Activated naive CD4-positive, alpha-beta T cell treated with anti-CD3 and anti-CD28 coated beads, Interleukin-2, amount 50 U/mL, for 72 hours (primary cell): ENCODE results near the gene LGR5. TPM values are rescaled to one million over a fixed set of nuclear protein-coding genes. Genes with fewer than 3 reads are reported as not detected.
"Not testable (repeated sequence)": the region's sequence is repeated elsewhere in the genome, so short reads cannot be mapped to it uniquely, and the experiment has no call there.

Source experiments
- ATAC-seq, 2 donors: fragments of 150-1000 bp; cut with Tn5 transposase; 2 replicates each; pipeline ENCODE4 v1.10.0; 2021; ENCODE audit warnings: mild to moderate bottlenecking in 2 of 2, moderate library complexity in 2 of 2
- DNase-seq, 2 donors: peaks; one replicate each; pipeline ENCODE4 v3.0.0; 2021 to 2022; ENCODE audit warnings: low spot score in 2 of 2
- H3K27ac Mint-ChIP-seq, 2 donors: one replicate each; pipeline ENCODE4 v1.8.0; 2022; ENCODE audit warnings: mild to moderate bottlenecking in 2 of 2, mixed read lengths in 2 of 2
- H3K36me3 Mint-ChIP-seq, 2 donors: one replicate each; pipeline ENCODE4 v1.8.0; 2022; ENCODE audit warnings: mixed read lengths in 2 of 2
- H3K9me3 Mint-ChIP-seq, 2 donors: one replicate each; pipeline ENCODE4 v1.8.0; 2022; ENCODE audit warnings: mixed read lengths in 2 of 2
- total RNA-seq, 2 donors: library from RNA; stranded (reverse); gene quantifications; one replicate each; pipeline ENCODE4 v1.2.3, GENCODE V29; 2022

Gene LGR5
- total RNA-seq, 2 donors from 2014 or later = not detected

DNA sequence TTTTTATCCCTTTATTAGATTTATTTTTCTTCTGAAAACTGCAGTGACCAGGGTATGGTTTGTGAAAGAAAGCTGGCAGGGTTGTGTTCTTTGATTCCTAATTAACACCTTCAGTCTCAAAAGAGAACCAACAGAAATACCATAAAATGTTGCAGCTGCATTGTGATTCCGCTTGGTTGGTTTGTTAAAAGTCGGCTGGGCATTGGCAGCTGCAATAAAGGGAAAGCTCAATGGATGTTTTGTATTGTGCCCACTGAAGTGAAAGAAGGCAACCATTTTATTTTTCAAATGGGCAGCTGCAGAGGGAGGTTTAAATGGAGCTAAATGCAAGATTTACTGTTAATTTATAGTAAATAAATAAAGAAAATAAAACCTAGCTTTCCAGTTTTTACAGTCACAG, 16.7 kb downstream of the LGR5 start:
- peaks cover 0 to 7% of the 10 kb centered on the region in 2 donors for H3K9me3 Mint-ChIP-seq
- DNase-seq (no peak), ATAC-seq (no peak)
- no peaks in the 10 kb centered on the region for H3K36me3 Mint-ChIP-seq
- H3K27ac Mint-ChIP-seq = no peak overlapping the region

DNA sequence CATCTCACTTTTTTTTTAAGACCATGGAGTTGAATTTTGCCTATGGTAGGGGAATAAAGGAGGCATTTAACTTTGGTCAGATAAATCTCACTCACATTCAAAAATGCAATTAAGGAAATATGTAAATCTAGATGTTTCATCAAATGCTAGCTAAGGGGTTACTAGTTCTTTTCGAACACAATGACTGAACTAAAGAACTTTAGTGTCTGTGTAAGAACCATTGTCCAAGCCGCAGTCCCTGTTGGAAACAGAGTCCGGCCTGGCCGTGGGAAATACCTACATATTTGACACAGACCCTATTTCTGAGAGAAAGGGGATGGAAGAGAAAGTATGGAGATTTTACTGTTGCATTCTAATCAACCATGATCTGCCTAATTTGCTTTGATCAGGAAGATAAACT, 17.4 kb downstream of the LGR5 start:
- Mint-ChIP-seq H3K36me3 (no peaks in the 10 kb centered on the region), H3K9me3 (peaks cover 0 to 5% of the 10 kb centered on the region in 2 donors), H3K27ac (no peak overlapping the region)
- ATAC-seq (no peak), DNase-seq (no peak)

DNA sequence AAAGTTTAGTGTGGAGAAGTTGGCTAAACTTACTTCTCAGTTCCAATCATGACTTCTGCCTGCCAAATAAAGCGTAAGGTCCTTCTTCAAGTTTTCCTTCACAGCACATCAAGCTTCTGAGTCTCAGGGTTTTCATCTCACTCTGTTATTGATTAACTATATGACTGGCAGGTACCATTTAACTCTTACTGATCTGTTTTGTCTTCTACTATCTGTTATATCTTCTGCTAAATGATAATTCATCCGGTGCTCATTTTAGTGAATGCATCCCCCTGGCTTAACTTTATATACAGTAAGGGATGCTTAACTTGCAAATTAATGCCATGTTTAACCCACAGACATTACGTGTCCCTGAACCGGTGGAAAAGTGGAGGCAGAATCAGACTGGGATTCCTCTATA, 20.7 kb downstream of the LGR5 start:
- no peaks in the 10 kb centered on the region for H3K36me3 Mint-ChIP-seq
- ATAC-seq (no peak), DNase-seq (no peak)
- no peak overlapping the region for H3K27ac Mint-ChIP-seq
- no peaks in the 10 kb centered on the region for H3K9me3 Mint-ChIP-seq

DNA sequence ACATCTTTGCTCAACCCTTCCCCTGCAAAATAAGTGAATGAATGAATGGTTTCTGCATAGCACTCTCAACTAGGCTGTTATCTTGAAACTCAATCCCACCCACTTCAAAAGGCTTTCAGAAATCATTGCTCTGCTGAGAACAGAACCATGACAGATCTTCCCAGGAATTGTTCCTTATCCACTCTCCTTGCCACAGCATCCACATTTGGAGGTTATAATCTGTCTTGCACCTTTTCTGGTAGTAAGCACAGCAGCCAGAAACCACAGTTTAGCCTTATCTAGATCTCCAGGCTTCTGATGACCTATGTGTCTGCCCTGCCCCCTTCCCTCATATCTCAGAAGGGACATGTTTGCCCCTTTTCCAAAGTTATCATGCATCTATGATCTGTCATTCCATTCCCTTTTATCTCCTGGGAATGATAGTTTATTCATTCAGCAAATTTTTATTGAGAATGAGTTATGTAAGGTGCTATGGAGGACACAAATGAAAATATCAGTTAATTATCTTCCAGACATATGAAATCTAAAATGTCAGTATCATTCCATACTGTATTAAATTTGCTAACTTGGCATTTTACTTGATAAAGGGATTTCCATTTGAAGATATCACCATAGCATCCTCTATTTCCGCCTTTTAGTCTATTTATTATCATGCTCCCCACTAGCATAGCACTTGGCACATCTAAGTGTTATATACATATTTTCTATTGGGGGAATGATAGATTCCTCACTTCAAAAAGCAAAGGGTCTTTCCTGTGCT, 21.4 kb downstream of the LGR5 start:
- Mint-ChIP-seq H3K9me3 (no peaks in the 10 kb centered on the region), H3K27ac (no peak overlapping the region), H3K36me3 (no peaks in the 10 kb centered on the region)
- ATAC-seq = no peak
- DNase-seq = no peak

DNA sequence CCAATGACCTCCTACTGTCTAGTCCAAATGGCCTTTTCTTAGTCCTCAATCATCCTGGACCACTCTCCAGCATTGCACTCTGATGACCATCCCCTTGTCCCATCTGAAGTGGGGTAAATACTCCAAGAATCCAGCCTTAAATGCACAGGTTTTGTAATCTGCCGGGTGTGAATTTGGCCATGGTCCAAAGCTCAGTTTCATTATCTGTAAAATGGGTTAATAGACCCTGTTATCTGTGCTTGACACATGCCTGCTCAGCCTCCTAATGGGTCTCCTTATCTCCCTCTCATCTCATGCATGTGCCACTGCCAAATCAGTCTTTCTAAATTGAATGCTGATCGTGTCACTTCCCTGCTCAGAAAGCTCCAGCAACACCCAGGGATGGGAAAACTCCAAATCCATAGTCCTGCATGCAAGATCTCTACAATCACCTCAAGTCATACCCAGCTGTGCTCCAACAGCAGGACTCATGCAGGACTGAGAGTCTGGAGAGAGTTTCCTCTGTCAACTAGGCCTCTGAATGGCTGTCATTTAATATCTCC, 22.3 kb downstream of the LGR5 start:
- Mint-ChIP-seq H3K36me3 (no peaks in the 10 kb centered on the region), H3K27ac (no peak overlapping the region), H3K9me3 (no peaks in the 10 kb centered on the region)
- no peak for DNase-seq
- no peak for ATAC-seq

DNA sequence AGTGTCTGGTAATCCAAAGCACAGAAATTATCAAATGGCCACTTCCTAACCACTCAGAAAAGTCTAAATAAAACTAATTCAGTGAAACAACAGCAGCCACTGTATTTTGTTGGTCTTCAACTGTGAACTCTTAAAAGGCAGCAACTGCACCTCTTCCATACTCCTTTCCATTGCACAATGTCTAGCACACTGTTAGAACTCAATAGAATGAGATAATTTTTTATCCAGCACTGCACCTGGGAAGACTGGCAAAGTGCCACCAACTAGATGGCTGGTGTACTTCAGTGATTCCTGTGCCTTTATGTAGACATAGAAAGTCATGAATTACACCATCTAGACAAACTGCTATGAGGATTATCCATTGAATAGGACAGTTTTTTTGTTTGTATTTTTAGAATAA, 26.2 kb downstream of the LGR5 start:
- Mint-ChIP-seq H3K9me3 (no peaks in the 10 kb centered on the region), H3K36me3 (no peaks in the 10 kb centered on the region), H3K27ac (no peak overlapping the region)
- no peak for DNase-seq
- no peak for ATAC-seq

DNA sequence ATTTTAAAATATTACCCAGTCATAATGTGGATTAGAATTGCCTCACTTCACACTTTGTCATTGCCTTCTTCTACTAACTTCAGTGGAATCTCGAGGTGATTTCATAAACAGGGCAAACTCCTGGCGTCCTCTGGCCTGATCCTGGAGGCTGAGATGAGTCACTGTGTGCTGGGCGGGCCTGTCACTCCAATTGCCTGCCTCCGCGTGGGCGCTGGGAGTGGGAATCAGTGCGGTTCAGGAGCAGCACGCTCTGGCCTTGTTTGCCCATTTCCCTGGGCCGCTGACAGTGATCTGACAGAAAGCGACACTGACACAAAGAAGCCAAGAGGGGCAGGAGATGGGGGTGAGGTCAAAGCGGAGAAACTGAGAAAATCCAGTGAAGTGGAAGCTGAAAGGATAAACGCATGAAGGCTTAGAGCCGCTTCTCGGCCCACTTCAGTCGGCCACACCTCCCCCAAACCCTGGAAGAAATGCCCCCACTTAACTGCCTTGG, 29.7 kb downstream of the LGR5 start:
- Mint-ChIP-seq H3K9me3 (no peaks in the 10 kb centered on the region), H3K36me3 (no peaks in the 10 kb centered on the region), H3K27ac (no peak overlapping the region)
- DNase-seq (no peak), ATAC-seq (no peak)

DNA sequence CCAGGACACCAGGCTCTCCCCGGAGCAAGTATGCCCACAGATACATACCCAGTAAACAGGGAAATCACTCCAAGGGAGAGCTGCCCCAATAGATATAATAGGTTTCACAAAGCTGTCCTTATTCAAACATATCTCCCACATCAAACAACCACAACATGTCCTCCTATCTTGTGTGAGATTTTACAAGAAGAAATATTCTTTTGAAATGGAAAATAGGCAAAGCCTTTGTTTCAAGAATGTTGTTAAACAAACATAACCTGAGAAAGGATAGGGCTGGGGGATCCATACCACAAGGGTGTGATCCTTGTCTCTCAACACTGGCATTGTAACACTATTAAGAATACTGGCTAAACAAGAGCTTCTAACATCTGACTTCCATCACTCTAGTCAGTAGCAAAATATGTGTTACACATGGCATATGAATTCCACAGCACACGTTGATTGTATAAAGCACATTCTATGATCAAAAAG, 32.9 kb downstream of the LGR5 start:
- ATAC-seq = no peak
- no peaks in the 10 kb centered on the region for H3K36me3 Mint-ChIP-seq
- no peaks in the 10 kb centered on the region for H3K9me3 Mint-ChIP-seq
- H3K27ac Mint-ChIP-seq = no peak overlapping the region
- DNase-seq = no peak

DNA sequence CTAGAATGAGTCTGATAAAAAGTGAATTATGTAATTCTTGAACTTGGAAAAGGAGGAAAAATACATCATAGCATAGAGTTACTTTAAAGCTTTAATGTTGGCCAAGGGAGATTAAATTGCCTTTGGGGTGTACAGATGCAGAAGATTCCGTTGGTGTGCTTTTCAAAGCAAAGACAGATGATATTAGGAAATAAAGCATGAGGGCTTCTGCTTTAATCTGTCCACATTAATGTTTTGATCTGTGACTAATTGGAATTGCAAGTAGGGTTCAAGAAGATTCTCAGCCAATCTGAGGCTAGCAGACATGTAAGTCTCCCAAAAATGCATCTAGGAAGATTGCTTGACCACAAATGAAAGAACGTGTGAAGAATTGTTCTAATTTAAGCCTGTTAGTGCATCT, 35.2 kb downstream of the LGR5 start:
- no peak overlapping the region for H3K27ac Mint-ChIP-seq
- ATAC-seq (no peak), DNase-seq (no peak)
- H3K9me3 Mint-ChIP-seq = no peaks in the 10 kb centered on the region
- H3K36me3 Mint-ChIP-seq = no peaks in the 10 kb centered on the region

DNA sequence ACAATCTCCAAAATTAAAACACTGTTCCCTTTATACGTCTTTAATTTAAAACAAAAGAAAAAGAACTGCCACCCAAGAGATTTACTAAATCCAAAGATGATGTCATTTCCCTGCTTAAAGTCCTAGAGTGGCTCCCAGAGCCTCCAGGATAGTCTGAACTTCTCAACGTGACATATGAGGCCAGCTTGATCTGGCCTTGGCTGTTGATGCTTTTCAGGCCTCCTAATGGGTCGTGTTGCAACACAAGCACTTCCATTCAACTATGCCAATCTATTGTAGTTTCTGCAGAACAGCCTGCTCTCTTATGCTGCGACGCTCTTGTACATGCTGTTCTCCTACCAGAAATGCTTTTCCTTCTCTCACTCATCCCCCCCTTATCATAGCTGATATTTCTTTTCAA, 35.7 kb downstream of the LGR5 start:
- no peak for DNase-seq
- Mint-ChIP-seq H3K9me3 (no peaks in the 10 kb centered on the region), H3K36me3 (no peaks in the 10 kb centered on the region), H3K27ac (no peak overlapping the region)
- no peak for ATAC-seq

DNA sequence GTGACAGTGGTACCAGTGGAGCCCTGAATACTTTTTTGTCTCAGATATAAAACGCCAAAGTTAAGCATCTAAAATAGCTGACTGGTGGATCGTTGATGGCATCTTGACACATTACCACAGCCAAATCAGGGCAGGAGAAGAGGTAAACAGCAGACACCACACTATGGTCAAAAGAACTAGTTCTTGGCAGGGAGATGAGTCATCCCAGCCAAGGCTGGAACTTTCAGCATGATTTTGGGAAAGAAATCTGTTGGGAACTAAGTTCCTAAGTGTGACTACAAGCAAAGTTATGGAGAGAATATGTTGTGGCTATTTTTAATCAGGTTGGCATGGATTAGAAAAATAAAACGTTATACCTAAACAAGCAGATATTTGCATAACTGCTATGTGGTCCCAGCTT, 36.9 kb downstream of the LGR5 start:
- no peaks in the 10 kb centered on the region for H3K9me3 Mint-ChIP-seq
- DNase-seq (no peak), ATAC-seq (no peak)
- no peak overlapping the region for H3K27ac Mint-ChIP-seq
- no peaks in the 10 kb centered on the region for H3K36me3 Mint-ChIP-seq

DNA sequence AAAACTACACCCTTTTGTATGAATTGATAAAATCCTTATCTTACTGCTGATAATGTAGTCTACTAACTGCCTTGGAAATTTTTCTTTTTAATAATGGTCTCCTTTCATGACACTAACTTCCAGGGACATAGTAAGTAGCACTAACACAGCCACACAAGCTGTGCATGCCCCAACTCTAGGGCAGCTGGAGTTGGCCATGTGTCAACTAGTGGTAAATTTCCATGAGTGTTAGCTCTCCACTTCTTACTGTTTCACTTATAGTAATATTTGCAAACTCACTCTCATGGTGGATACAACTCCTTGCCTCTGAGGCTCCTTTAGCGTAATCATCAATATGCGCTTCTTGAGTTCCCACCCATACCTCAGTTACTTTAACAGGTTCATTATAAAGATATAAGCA, 38.0 kb downstream of the LGR5 start:
- no peaks in the 10 kb centered on the region for H3K9me3 Mint-ChIP-seq
- H3K27ac Mint-ChIP-seq = no peak overlapping the region
- no peak for ATAC-seq
- H3K36me3 Mint-ChIP-seq = no peaks in the 10 kb centered on the region
- DNase-seq = no peak

DNA sequence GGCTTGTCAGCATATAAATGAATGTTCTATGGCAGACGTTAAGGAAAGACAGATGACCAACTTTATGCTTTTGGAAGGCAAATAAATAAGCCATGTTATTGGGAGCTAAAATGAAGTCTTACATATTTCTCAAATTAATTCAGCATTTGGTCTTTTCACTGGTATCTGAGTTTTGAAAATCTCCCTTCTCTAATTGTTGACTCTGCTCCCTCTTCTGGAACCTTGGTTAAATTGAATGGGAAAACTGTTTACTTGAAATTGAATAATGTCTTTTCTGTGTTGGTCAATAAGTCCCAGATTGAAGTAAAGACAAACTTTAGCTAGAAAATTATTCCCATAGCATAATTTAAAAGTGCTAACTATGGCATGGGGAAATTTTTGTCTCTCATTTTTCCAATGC, 38.7 kb downstream of the LGR5 start:
- Mint-ChIP-seq H3K27ac (no peak overlapping the region), H3K36me3 (no peaks in the 10 kb centered on the region), H3K9me3 (no peaks in the 10 kb centered on the region)
- DNase-seq (no peak), ATAC-seq (no peak)

DNA sequence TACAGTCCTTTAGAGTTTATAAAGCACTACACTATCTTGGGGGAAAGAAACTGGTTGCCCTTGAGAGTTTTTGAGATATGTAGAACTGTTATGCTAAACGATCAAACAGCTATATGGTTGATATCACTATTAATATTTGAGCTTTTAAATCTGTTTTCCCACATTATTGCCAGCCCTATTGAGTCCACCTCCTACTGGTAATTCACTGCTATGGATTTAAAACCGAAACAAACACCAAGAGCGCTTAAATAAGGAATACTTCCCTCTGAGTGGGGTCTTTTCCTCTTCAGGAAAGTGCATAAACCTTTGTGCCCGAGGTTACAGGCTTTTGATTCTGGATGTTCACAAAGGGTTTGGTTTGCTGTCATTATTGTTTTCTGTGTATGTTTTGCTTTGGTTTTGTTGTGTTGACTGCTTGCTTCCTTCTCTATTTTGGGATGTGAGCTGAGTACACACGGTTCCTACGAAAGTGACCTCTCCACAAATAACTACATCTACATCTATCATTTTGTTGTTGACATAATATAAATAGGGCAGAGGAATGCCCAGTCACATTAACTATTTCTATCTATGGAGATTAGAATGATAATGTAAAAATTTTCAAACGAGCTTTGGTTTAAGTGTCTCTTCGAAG, 44.8 kb downstream of the LGR5 start:
- no peak for DNase-seq
- Mint-ChIP-seq H3K9me3 (peaks cover 0 to under 1% of the 10 kb centered on the region in 2 donors), H3K27ac (no peak overlapping the region), H3K36me3 (no peaks in the 10 kb centered on the region)
- no peak for ATAC-seq

DNA sequence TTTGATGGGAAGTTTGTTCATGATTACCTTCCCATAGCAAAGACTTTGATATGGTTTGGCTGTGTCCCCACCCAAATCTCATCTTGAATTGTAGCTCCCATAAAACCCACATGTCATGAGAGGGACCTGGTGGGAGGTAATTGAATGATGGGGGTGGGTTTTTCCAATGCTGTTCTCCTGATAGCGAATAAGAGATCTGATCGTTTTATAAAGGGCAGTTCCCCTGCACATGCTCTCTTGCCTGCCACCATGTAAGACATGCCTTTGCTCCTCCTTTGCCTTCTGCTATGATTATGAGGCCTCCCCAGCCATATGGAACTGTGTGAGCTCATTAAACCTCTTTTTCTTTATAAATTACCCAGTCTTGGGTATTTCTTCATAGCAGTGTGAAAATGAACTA, 51.2 kb downstream of the LGR5 start:
- H3K27ac Mint-ChIP-seq, DNase-seq, ATAC-seq, H3K9me3 Mint-ChIP-seq, H3K36me3 Mint-ChIP-seq: not testable (repeated sequence)

DNA sequence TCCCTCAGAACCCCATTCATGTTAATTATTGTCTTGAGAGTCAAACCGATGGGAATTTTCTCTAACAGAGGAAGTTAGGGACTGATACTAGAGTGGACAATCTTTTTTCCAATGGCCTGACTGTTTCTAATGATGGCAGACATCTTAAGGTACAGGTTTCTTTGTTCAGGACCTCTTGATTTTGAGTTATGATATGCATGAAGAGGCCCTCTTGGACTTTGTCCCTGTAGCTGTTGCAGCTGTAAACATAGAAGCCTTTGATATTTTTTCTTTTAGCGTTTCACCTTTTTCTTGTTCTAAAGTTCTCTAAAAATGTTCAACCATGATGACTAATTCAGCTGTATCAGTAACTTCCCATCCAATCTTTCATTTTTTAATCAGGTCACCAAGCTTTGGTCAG, 53.0 kb downstream of the LGR5 start:
- DNase-seq (no peak), ATAC-seq (no peak)
- H3K36me3 Mint-ChIP-seq = peaks cover 0 to 5% of the 10 kb centered on the region in 2 donors
- H3K9me3 Mint-ChIP-seq = peaks cover 0 to 5% of the 10 kb centered on the region in 2 donors
- H3K27ac Mint-ChIP-seq = no peak overlapping the region

DNA sequence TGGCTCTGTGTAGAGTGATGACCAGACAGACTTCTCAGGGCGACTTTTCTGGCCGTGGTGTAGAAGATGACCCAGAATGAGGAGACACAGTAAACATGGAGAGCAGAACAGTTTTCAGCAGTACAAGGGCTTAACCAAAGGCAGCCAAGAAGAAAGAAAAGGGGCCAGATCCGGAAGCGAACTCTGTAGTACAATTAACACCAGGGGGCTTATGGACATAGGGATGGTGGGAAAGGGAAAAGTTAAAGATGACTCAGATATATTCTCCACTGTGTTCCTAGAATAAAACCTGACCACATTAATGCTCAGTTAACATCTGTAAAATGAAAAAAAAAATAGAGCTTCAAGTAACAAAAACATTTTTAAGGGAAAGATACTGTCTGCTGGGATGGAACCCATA, 60.2 kb downstream of the LGR5 start:
- DNase-seq = no peak
- H3K9me3 Mint-ChIP-seq = no peaks in the 10 kb centered on the region
- peaks cover 0 to 2% of the 10 kb centered on the region in 2 donors for H3K36me3 Mint-ChIP-seq
- ATAC-seq = no peak
- no peak overlapping the region for H3K27ac Mint-ChIP-seq
